Activated T-helper 1 cell treated with Interleukin-2 at 50 U/mL for 16 hours (primary cell): Measurements from ENCODE around the gene TNPO2.

Experiments used
- DNase-seq: peaks from one replicate; pipeline ENCODE4 v3.0.0-alpha.2; 2020; ENCODE audit warnings: low read depth

The TNPO2 gene

GRCh38 chr19:12676384-12676792 is 47.3 kb downstream of the TNPO2 start:
- peak; percentile 68 for DNase-seq

- no peak for DNase-seq
These were observed 47.8 kb downstream of the TNPO2 start for GRCh38 chr19:12675940-12676339.

- no peak for DNase-seq
These were observed 48.3 kb downstream of the TNPO2 start for GRCh38 chr19:12675399-12675798.

GRCh38 chr19:12672744-12673143 is 51.0 kb downstream of the TNPO2 start:
- DNase-seq, result no peak

GRCh38 chr19:12670159-12670928 is 53.4 kb downstream of the TNPO2 start:
- no peak for DNase-seq

GRCh38 chr19:12669270-12670158 is 54.2 kb downstream of the TNPO2 start:
- DNase-seq, result peak; percentile 62

GRCh38 chr19:12668932-12669269 is 54.8 kb downstream of the TNPO2 start:
- DNase-seq, result peak; percentile 41

- DNase-seq, result no peak
These were observed 55.4 kb downstream of the TNPO2 start for GRCh38 chr19:12668346-12668745.

- DNase-seq, result no peak
These were observed 55.9 kb downstream of the TNPO2 start for GRCh38 chr19:12667731-12668302.

- DNase-seq, result peak; percentile 71
These were observed 57.3 kb downstream of the TNPO2 start, which contains the start of the genes MAN2B1 and WDR83 for GRCh38 chr19:12666265-12667048. TSS of gene MAN2B1 (minus strand) at chr19:12666742. CDS start at chr19:12666701, 41 bp downstream. TSS of gene WDR83 (plus strand) at chr19:12666807. CDS start at chr19:12669791, 2,984 bp downstream.

GRCh38 chr19:12665671-12666264 is 58.0 kb downstream of the TNPO2 start:
- DNase-seq, result no peak

- peak; percentile 27 for DNase-seq
These were observed 58.5 kb downstream of the TNPO2 start for GRCh38 chr19:12665281-12665573.

- DNase-seq, result no peak
These were observed 59.1 kb downstream of the TNPO2 start for GRCh38 chr19:12664406-12665280.

- no peak for DNase-seq
These were observed 62.8 kb downstream of the TNPO2 start for GRCh38 chr19:12660980-12661379.

- DNase-seq, result no peak
These were observed 65.8 kb downstream of the TNPO2 start for GRCh38 chr19:12657966-12658365.

- no peak for DNase-seq
These were observed 66.7 kb downstream of the TNPO2 start for GRCh38 chr19:12656899-12657571.

GRCh38 chr19:12655546-12655945 is 68.2 kb downstream of the TNPO2 start:
- no peak for DNase-seq

GRCh38 chr19:12652219-12652618 is 71.5 kb downstream of the TNPO2 start:
- no peak for DNase-seq

- DNase-seq, result no peak
These were observed 73.8 kb downstream of the TNPO2 start for GRCh38 chr19:12649941-12650340.
